Activated B cell treated with CpG ODN at 0.5 μM for 24 hours (primary cell): ENCODE data around the gene HOXB4. TPM values are rescaled to one million over a fixed set of nuclear protein-coding genes. Genes with fewer than 3 reads are reported as not detected.

ENCODE experiments used
- ATAC-seq: fragments of 200-7000 bp; cut with Tn5 transposase; one replicate; pipeline ENCODE4 v1.10.0; 2021; ENCODE audit warnings: low read depth, mild to moderate bottlenecking, moderate library complexity
- CTCF ChIA-PET: fragments of 350-600 bp; sonication (Branson Sonifier 250); formaldehyde crosslinking; loops from one replicate; lab custom pipeline; 2021; ENCODE audit warnings: antibody characterized with exemption; lab: Charles Lee
- POLR2A ChIA-PET: fragments of 350-600 bp; sonication (Branson Sonifier 250); formaldehyde crosslinking; loops from one replicate; lab custom pipeline; 2021; ENCODE audit warnings: antibody characterized with exemption; lab: Charles Lee
- DNase-seq: peaks from one replicate; pipeline ENCODE4 v3.0.0; 2022
- H3K27ac Mint-ChIP-seq: one replicate; pipeline ENCODE4 v1.8.0; 2020; ENCODE audit warnings: mixed read lengths
- H3K27me3 Mint-ChIP-seq: one replicate; pipeline ENCODE4 v1.8.0; 2021; ENCODE audit warnings: mixed read lengths
- H3K36me3 Mint-ChIP-seq: one replicate; pipeline ENCODE4 v1.8.0; 2021; ENCODE audit warnings: low read depth, mixed read lengths
- H3K4me1 Mint-ChIP-seq: one replicate; pipeline ENCODE4 v1.8.0; 2021; ENCODE audit warnings: mixed read lengths
- H3K4me3 Mint-ChIP-seq: one replicate; pipeline ENCODE4 v1.8.0; 2020; ENCODE audit warnings: mild to moderate bottlenecking, mixed read lengths
- H3K9me3 Mint-ChIP-seq: one replicate; pipeline ENCODE4 v1.8.0; 2020; ENCODE audit warnings: mixed read lengths
- CTCF ChIP-seq: fragments of 200-600 bp; IDR thresholded peaks from one replicate; pipeline ENCODE4 v1.8.0; 2022; ENCODE audit warnings: antibody characterized with exemption, mild to moderate bottlenecking
- intact Hi-C: fragments of 100-400 bp; cut with micrococcal nuclease; formaldehyde crosslinking; loops from one replicate; pipeline ENCODE4 v1.15.1; 2024
- total RNA-seq: library from RNA; stranded (reverse); gene quantifications from 2 replicates; pipeline ENCODE4 v1.2.3, GENCODE V29; 2022

The HOXB4 gene
- total RNA-seq = 0.88 and 1.4 TPM in 2 replicates

DNA sequence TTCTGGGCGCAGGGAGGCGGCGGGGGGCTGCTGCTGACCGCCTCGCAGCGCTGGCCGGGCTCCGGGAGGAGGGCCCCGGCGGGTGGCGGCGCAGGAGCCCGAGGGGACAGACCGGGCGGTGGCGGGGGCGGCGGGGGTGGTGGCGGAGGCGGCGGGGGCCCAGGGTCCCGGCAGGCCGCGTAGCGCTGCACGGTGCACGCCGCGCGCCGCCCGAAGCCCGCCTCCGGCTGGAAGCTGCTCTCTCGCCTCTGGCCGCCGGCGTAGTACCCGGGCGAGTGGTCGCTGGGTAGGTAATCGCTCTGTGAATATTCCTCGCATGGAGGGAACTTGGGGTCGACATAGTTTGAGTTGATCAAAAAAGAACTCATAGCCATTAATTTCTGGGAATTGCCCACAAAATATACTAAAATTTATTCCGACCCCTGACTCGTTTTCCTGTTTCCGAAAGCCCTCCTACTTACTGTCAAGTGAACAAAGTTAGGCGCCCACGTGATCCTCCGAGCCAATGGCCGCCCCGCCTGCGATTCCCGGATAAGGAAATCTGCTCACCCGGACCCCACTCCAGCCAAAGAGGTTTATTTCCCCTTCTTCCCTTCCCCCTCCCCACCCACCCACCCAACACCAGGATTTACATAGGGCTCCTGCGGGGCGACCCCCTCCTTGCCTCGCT lies at the start of gene HOXB4:
TSS of gene HOXB4 (minus strand) at position 405 of the 670 bp plus-strand sequence. CDS start at position 374, 31 bp downstream.
- peaks cover 2% of the 10 kb centered on the region for H3K36me3 Mint-ChIP-seq

DNA sequence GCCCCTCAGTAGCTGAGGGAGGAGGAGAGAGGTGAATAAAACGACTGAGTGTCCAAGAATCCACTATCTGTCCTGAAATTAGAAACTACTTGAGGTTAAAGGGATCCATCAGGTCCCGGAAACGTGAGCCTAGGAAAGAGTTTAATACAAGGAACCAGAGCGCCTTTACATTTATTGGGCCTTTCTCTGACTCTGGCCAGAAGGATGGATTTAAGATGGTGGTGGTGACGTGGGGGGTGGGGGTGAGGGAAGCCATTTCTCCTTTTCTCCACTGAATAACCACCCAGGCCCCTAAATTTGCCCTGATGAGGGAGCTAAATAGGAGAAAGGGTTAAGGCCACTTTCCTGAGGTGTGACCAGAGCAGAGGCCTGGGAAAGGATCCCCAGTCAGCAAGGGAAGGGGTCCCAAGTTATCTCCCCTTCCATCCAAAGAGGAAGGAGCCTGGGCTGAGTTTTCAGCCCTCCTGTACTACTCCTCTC lies 49.0 kb upstream of the HOXB4 start:
- ChIA-PET POLR2A (no interaction called here), CTCF (interaction anchor here (2.1 kb wide), 1 partner anchor 9 kb away, joined by 6 read pairs; no protein-coding TSS in a partner anchor)
- H3K27ac Mint-ChIP-seq = no peak overlapping the region
- peak overlapping the region; percentile 77 for H3K4me3 Mint-ChIP-seq
- no peak for TF ChIP-seq CTCF
- intact Hi-C loops = loop anchor here (5.0 kb wide), 1 partner anchor 125 kb away; no protein-coding TSS in a partner anchor
- DNase-seq (no peak), ATAC-seq (no peak)
- peaks cover 72% of the 10 kb centered on the region for H3K27me3 Mint-ChIP-seq
- H3K9me3 Mint-ChIP-seq = no peaks in the 10 kb centered on the region
- peaks cover 16% of the 10 kb centered on the region for H3K4me1 Mint-ChIP-seq
- H3K36me3 Mint-ChIP-seq = no peaks in the 10 kb centered on the region

More for the DNA sequence above, at the start of gene HOXB4:
- H3K4me1 Mint-ChIP-seq = peaks cover 49% of the 10 kb centered on the region
- POLR2A ChIA-PET = interaction anchor here (0.5 to 1.2 kb wide), 2 partner anchors 36 to 465 kb away, joined by 3 to 5 read pairs; no protein-coding TSS in a partner anchor
- no peaks in the 10 kb centered on the region for H3K9me3 Mint-ChIP-seq
- peak; percentile 80 for ATAC-seq
- DNase-seq = peak; percentile 42
- peak within 1 kb of the TSS; percentile 60 for H3K27ac Mint-ChIP-seq
- CTCF ChIA-PET = no interaction called here
- intact Hi-C loops = loop anchor here (1.0 kb wide), 2 partner anchors 19 to 33 kb away; partner anchors contain the start of gene HOXB7
- no peak for TF ChIP-seq CTCF
- H3K27me3 Mint-ChIP-seq = peaks cover 41% of the 10 kb centered on the region
- peak within 1 kb of the TSS; percentile 90 for H3K4me3 Mint-ChIP-seq

- no peak for TF ChIP-seq CTCF
- H3K27me3 Mint-ChIP-seq = peaks cover 71% of the 10 kb centered on the region
- peaks cover 16% of the 10 kb centered on the region for H3K4me1 Mint-ChIP-seq
- intact Hi-C loops = loop anchor here (5.0 kb wide), 1 partner anchor 126 kb away; no protein-coding TSS in a partner anchor
- H3K4me3 Mint-ChIP-seq = peak within 1 kb of the TSS; percentile 85
- CTCF ChIA-PET = interaction anchor here (0.6 to 2.1 kb wide), 5 partner anchors 9 to 148 kb away, joined by 3 to 6 read pairs (median 4); partner anchors contain the start of gene HOXB5
- H3K27ac Mint-ChIP-seq = peak within 1 kb of the TSS; percentile 46
- H3K36me3 Mint-ChIP-seq = no peaks in the 10 kb centered on the region
- DNase-seq (no peak), ATAC-seq (peak; percentile 40)
- no peaks in the 10 kb centered on the region for H3K9me3 Mint-ChIP-seq
- POLR2A ChIA-PET = interaction anchor here (1.4 kb wide), 1 partner anchor 14 kb away, joined by 3 read pairs; no protein-coding TSS in a partner anchor
These were observed 48.3 kb upstream of the HOXB4 start, which contains the start of gene HOXB9 for GRCh38 chr17:48626245-48627117. Gene HOXB9 (minus strand): TSS chr17:48626358. CDS start chr17:48626269, 89 bp downstream.

DNA sequence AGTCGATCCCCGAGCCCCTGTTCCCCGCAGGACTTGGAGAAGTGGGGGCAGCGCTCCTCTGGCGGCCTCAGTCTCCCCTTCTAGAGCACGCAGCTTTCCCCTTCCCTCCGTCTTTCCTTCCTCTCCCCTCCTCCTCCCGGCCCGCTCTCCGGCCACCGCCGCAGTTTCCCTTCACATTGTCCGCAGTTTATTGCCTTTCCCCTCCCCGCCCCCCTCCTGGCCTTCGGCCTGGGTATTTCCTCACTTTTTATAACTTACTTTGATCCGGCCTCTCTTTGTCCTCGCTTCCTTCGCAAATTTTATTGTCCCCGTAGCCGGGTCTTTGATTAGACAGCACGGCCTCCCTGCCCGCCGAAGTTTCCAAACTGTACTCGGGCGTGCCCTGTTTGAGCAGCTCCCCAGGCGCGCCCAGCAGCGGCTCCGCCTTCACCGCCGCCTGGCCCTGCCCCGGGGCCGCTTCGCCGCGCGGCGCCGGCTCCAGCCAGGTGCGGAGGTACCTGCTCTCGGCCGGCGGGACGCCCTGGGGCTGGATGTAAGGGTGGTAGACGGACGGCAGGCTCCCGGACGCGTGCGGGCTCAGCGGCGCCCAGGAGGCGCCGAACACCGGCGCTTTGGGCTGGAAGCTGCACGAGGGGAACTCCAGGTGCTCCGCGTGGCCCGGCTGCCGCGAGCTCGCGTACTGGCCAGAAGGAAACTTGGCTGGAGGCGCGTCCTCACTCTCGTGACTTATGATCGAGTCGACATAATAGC lies 47.5 kb upstream of the HOXB4 start:
- DNase-seq = peak; percentile 50
- H3K27me3 Mint-ChIP-seq = peaks cover 72% of the 10 kb centered on the region

More for the DNA sequence above, 47.5 kb upstream of the HOXB4 start:
- ChIA-PET POLR2A (interaction anchor here (0.8 to 1.4 kb wide), 2 partner anchors 13 to 330 kb away, joined by 3 read pairs; no protein-coding TSS in a partner anchor), CTCF (interaction anchor here (0.6 to 2.1 kb wide), 6 partner anchors 8 to 291 kb away, joined by 3 to 6 read pairs (median 4); partner anchors contain the start of gene HOXB5)
- Mint-ChIP-seq H3K9me3 (no peaks in the 10 kb centered on the region), H3K36me3 (no peaks in the 10 kb centered on the region), H3K4me3 (peak overlapping the region; percentile 85), H3K4me1 (peaks cover 16% of the 10 kb centered on the region), H3K27ac (no peak overlapping the region)
- intact Hi-C loops = loop anchor here (5.0 kb wide), 1 partner anchor 127 kb away; no protein-coding TSS in a partner anchor
- peak; percentile 71 for ATAC-seq
- TF ChIP-seq CTCF = no peak
